Measurements from ENCODE around the gene CFAP45. TPM values are rescaled to one million over a fixed set of nuclear protein-coding genes. Genes with fewer than 3 reads are reported as not detected.

CFAP45 gene
- total and polyA plus RNA-seq, 12 donors = 0.17 to 1.5 (median 0.56) TPM

- intact Hi-C loops (cut with DNase I) = loop anchor here in 4 of 10 donors (2.0 to 10.0 kb wide), 3 partner anchors 95 to 731 kb away; no protein-coding TSS in a partner anchor
- peaks cover 0 to 4% (median 0%) of the 10 kb centered on the region in 7 donors for H3K27me3 ChIP-seq
- WGBS, 2 donors = 56 to 70% methylated on average over 6 of the region's 6 CpGs
- DNase-seq (no peak), ATAC-seq (peak in 7 of 8 donors; percentile 25 to 65 (median 38))
- H3K4me3 ChIP-seq = no peak overlapping the region
- no peaks in the 10 kb centered on the region for H3K9me3 ChIP-seq
- H3K4me1 ChIP-seq = peaks cover 0 to 58% (median 31%) of the 10 kb centered on the region in 9 donors
- H3K36me3 ChIP-seq = no peaks in the 10 kb centered on the region
- H3K27ac ChIP-seq = peak overlapping the region in 5 of 10 donors; percentile 13 to 72 (median 22)
- TF ChIP-seq CTCF (IDR thresholded peaks at IDR 0.05) = no peak
These were observed 4.0 kb downstream of the CFAP45 start for GRCh38 chr1:159895836-159896545.

GRCh38 chr1:159895286-159895685, 4.7 kb downstream of the CFAP45 start:
- ATAC-seq (no peak), DNase-seq (no peak)
- no peak for TF ChIP-seq CTCF (IDR thresholded peaks at IDR 0.05)
- H3K4me3 ChIP-seq = no peak overlapping the region
- intact Hi-C loops (cut with DNase I) = loop anchor here in 3 of 10 donors (10.0 kb wide), 2 partner anchors 680 to 730 kb away; no protein-coding TSS in a partner anchor
- no peaks in the 10 kb centered on the region for H3K36me3 ChIP-seq
- H3K4me1 ChIP-seq = peaks cover 0 to 58% (median 31%) of the 10 kb centered on the region in 9 donors
- WGBS, 2 donors = 72 to 79% methylated on average over 3 of the region's 3 CpGs
- peaks cover 0 to 2% (median 0%) of the 10 kb centered on the region in 7 donors for H3K27me3 ChIP-seq
- H3K9me3 ChIP-seq = no peaks in the 10 kb centered on the region
- H3K27ac ChIP-seq = no peak overlapping the region

GRCh38 chr1:159892944-159893343, 7.0 kb downstream of the CFAP45 start:
- Histone ChIP-seq H3K27ac (no peak overlapping the region), H3K27me3 (no peaks in the 10 kb centered on the region), H3K9me3 (no peaks in the 10 kb centered on the region), H3K4me3 (no peak overlapping the region), H3K36me3 (no peaks in the 10 kb centered on the region), H3K4me1 (peaks cover 0 to 62% (median 37%) of the 10 kb centered on the region in 9 donors)
- ATAC-seq (no peak), DNase-seq (no peak)
- intact Hi-C loops (cut with DNase I) = loop anchor here in 8 of 10 donors (5.0 to 10.0 kb wide), 7 partner anchors 34 to 728 kb away; partner anchors contain the start of genes DUSP23 (in 2 of the 8) and TAGLN2 (in 2 of the 8)
- WGBS, 2 donors = 77 to 88% methylated on average over 5 of the region's 5 CpGs
- no peak for TF ChIP-seq CTCF (IDR thresholded peaks at IDR 0.05)

GRCh38 chr1:159891275-159892157, 8.4 kb downstream of the CFAP45 start:
- H3K4me1 ChIP-seq = peaks cover 0 to 48% (median 32%) of the 10 kb centered on the region in 9 donors
- ATAC-seq = peak; percentile 71 to 90 (median 86)
- H3K36me3 ChIP-seq = no peaks in the 10 kb centered on the region
- H3K9me3 ChIP-seq = no peaks in the 10 kb centered on the region
- peak; percentile 82 to 84 for DNase-seq
- H3K27me3 ChIP-seq = no peaks in the 10 kb centered on the region
- no peak overlapping the region for H3K4me3 ChIP-seq
- TF ChIP-seq CTCF (IDR thresholded peaks at IDR 0.05) = peak; percentile 83 to 99 (median 94)
- H3K27ac ChIP-seq = peak overlapping the region in 6 of 10 donors; percentile 39 to 86 (median 80)
- 50 to 53% methylated on average over 7 of the region's 7 CpGs for WGBS, 2 donors
- intact Hi-C loops (cut with DNase I) = loop anchor here in 9 of 10 donors (1.0 to 10.0 kb wide), 11 partner anchors 33 to 727 kb away; partner anchors contain the start of genes TAGLN2 (in 3 of the 9) and DUSP23 (in 2 of the 9)

All from heart right ventricle (tissue), 16 donors.